Right lobe of liver (tissue), 6 donors: Measurements from ENCODE around the gene NDUFA7. TPM values are rescaled to one million over a fixed set of nuclear protein-coding genes. Genes with fewer than 3 reads are reported as not detected.
A peak's percentile ranks its signal among the peaks of the same experiment; 100 is the strongest.
"Not testable (repeated sequence)": the region's sequence is repeated elsewhere in the genome, so short reads cannot be mapped to it uniquely, and the experiment has no call there.

Experiments
- ATAC-seq, 4 donors: fragments of 200-7000 bp; cut with Tn5 transposase; one replicate each; pipeline ENCODE4 v1.9.1; 2020; ENCODE audit warnings: mild to moderate bottlenecking in 4 of 4, moderate library complexity in 4 of 4
- DNase-seq, 3 donors: peaks; one replicate each; pipeline ENCODE4 v3.0.0-alpha.2; 2020
- H3K27ac ChIP-seq, 3 donors: fragments of 200-600 bp; one replicate each; pipeline ENCODE4 v1.8.0; 2022
- H3K27me3 ChIP-seq, 2 donors: fragments of 200-600 bp; one replicate each; pipeline ENCODE4 v1.8.0; 2022
- H3K36me3 ChIP-seq, 4 donors: fragments of 200-600 bp; sonication (generic) in 1 of 4; one replicate each; pipeline versions ENCODE4 v1.5.1 to v1.8.0; 2017 to 2022; ENCODE audit warnings: control low read depth in 1 of 4
- H3K4me1 ChIP-seq, 4 donors: fragments of 200-600 bp; sonication (generic) in 1 of 4; one replicate each; pipeline versions ENCODE4 v1.5.1 to v1.8.0; 2017 to 2022; ENCODE audit warnings: control low read depth in 1 of 4
- H3K4me3 ChIP-seq, 3 donors: fragments of 200-600 bp; one replicate each; pipeline ENCODE4 v1.8.0; 2022
- H3K9me3 ChIP-seq, 4 donors: fragments of 200-600 bp; sonication (generic) in 1 of 4; one replicate each; pipeline versions ENCODE4 v1.5.1 to v1.8.0; 2017 to 2022; ENCODE audit warnings: control low read depth in 1 of 4
- POLR2A ChIP-seq: fragments of 450-650 bp; IDR thresholded peaks from one replicate; pipeline ENCODE4 v1.6.1; 2017; ENCODE audit warnings: antibody characterized with exemption, mild to moderate bottlenecking
- WGBS: methylation state at CpG from one replicate; pipeline ENCODE4 v1.1.6; 2018; ENCODE audit warnings: low coverage, low lambda C conversion rate; ENCODE audit not compliant: insufficient coverage; ENCODE audit errors: missing lambda C conversion rate; 5-methylcytosine and 5-hydroxymethylcytosine counted together
- intact Hi-C, 2 donors: fragments of 100-400 bp; cut with DNase I; formaldehyde crosslinking; loops; one replicate each; pipeline versions ENCODE4 v1.11.2 to v1.14.1; 2022
- total RNA-seq, 6 experiments: library from RNA; depleted of rRNA in 2 of 6; stranded (reverse); fragments of >200 nt in 2 of 6; fragmentation: NEBNext Ultra II Directional in 3 of 6; extraction: Animal tissue kit (Norgen Biotek cat#: 25700) in 3 of 6; gene quantifications; one replicate each; pipeline versions ENCODE4 v1.1.0 to v1.2.4, GENCODE V29; 2016 to 2023
- TF ChIP-seq, protein P1 (sequence below), 4 donors: fragments of 200-600 bp in 3 of 4; fragments of 450-650 bp in 1 of 4; IDR thresholded peaks; one replicate each; pipeline versions ENCODE4 v1.5.1 to v1.8.0; 2016 to 2022; ENCODE audit warnings: antibody characterized with exemption in 4 of 4, mild to moderate bottlenecking in 2 of 4
- donor health status: DM: no; HTN: yes; CAD: no.
- donor health status: DM: no; HTN: no; CAD: no.
- donor health status: DM: no; HTN: no; CAD: no.
- donor health status: DM: no; HTN: yes; CAD: no.
- donor health status: DM: no; HTN: yes; CAD: no.

Gene NDUFA7
- total RNA-seq, 6 experiments from 2014 or later, result 20.8 to 60.5 (median 25.9) TPM

DNA sequence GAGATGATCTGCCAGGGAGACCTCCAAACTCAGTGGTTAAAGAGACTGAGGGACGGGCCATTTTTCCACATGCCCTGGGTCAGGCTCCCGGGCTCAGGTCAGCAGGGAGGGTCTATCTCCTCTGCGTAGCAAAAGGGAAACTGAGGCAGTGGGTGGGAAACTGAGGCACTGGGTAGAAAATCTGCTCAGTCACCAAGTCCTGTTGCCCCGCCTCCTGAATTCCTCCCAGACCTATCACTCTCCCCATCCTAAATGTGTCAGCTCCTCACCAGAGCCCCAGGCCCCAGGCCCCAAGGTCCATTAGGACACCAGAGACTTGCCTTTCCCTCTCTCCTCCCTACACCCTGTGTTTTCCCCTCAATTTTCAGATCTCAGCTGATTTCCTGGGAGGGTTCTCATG, 15.4 kb downstream of the NDUFA7 start:
- H3K27me3 ChIP-seq, result no peaks in the 10 kb centered on the region
- peaks cover 0 to 30% (median 12%) of the 10 kb centered on the region in 4 donors for H3K4me1 ChIP-seq
- TF ChIP-seq, protein P1, sequence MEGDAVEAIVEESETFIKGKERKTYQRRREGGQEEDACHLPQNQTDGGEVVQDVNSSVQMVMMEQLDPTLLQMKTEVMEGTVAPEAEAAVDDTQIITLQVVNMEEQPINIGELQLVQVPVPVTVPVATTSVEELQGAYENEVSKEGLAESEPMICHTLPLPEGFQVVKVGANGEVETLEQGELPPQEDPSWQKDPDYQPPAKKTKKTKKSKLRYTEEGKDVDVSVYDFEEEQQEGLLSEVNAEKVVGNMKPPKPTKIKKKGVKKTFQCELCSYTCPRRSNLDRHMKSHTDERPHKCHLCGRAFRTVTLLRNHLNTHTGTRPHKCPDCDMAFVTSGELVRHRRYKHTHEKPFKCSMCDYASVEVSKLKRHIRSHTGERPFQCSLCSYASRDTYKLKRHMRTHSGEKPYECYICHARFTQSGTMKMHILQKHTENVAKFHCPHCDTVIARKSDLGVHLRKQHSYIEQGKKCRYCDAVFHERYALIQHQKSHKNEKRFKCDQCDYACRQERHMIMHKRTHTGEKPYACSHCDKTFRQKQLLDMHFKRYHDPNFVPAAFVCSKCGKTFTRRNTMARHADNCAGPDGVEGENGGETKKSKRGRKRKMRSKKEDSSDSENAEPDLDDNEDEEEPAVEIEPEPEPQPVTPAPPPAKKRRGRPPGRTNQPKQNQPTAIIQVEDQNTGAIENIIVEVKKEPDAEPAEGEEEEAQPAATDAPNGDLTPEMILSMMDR (IDR thresholded peaks at IDR 0.05), result no peak
- TF ChIP-seq POLR2A, result no peak
- no peak overlapping the region for H3K4me3 ChIP-seq
- H3K27ac ChIP-seq, result no peak overlapping the region
- DNase-seq (peak in 2 of 3 donors; percentile 25 to 31), ATAC-seq (no peak)
- peaks cover 0 to 6% (median under 1%) of the 10 kb centered on the region in 4 donors for H3K36me3 ChIP-seq
- no CpG with 5 or more reads among the region's 4 CpGs for WGBS
- no peaks in the 10 kb centered on the region for H3K9me3 ChIP-seq
- intact Hi-C loops, result no loop called here

DNA sequence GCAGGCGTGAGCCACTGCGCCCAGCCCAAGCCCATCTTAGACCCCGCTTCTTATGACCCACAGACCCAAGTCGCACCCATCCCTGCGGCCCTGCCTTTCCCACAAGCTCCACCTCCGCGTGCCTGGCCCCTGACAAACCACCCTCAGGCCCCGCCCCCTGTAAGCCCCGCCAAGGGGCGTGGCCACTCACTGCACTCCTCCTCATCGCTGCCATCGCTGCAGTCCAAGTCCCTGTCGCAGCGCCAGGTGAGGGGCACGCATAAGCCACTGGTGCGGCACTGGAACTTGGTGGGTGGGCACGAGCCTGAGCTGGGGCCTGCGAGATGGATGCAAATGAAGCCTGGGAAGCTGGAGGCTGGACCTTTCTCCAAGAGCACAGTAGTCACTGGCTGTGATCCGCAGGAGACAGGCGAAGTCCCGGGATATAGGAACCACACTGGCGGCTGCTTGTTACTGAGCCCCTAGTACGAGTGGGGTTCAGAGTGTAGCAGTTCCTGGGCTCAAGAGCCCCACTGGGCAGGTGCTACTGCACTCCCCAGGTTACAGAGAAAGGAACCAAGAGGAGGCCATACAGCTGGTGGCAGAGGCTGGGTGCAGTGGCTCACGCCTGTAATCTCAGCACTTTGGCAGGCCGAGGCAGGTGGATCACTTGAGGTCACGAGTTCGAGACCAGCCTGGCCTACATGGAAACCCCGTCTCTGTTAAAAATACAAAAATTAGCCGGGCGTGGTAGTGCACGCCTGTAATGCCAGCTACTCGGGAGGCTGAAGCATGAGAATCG, 16.1 kb downstream of the NDUFA7 start:
- Histone ChIP-seq H3K27me3 (no peaks in the 10 kb centered on the region), H3K36me3 (peaks cover 0 to under 1% (median 0%) of the 10 kb centered on the region in 4 donors), H3K4me3 (no peak overlapping the region), H3K9me3 (no peaks in the 10 kb centered on the region), H3K27ac (no peak overlapping the region), H3K4me1 (peaks cover 0 to 30% (median 12%) of the 10 kb centered on the region in 4 donors)
- peak; percentile 22 to 49 (median 48) for DNase-seq
- intact Hi-C loops, result no loop called here
- no peak for TF ChIP-seq POLR2A
- TF ChIP-seq, protein P1 (IDR thresholded peaks at IDR 0.05), result no peak
- ATAC-seq, result no peak
- WGBS, result 75% methylated on average over 10 of the region's 33 CpGs

DNA sequence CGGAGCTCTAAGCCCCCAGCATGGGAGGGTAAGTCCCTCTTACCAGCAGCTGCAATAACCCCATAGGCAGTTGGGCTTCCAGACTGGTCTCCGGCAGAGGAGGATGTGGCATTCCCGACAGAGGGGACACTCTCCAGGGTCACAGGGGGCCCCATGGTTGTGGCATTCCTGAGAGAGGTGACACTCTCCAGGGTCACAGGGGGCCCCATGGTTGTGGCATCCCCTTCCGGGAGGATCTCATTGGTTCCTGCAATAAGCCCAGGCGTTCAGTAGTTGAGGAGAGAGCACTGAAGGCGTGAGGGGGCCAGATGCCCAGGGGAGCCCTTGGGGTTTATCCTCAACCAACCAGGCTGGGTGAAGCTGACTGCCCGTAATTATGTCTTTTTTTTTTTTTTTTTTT, 18.4 kb downstream of the NDUFA7 start:
- Histone ChIP-seq H3K27me3 (no peaks in the 10 kb centered on the region), H3K9me3 (no peaks in the 10 kb centered on the region), H3K36me3 (no peaks in the 10 kb centered on the region), H3K4me3 (no peak overlapping the region), H3K4me1 (peaks cover 0 to 18% (median 7%) of the 10 kb centered on the region in 4 donors), H3K27ac (no peak overlapping the region)
- ATAC-seq, result no peak
- WGBS, result 55% methylated on average over 3 of the region's 7 CpGs
- intact Hi-C loops, result no loop called here
- DNase-seq, result peak; percentile 11 to 36 (median 23)
- TF ChIP-seq POLR2A, result no peak
- TF ChIP-seq, protein P1 (IDR thresholded peaks at IDR 0.05), result no peak

DNA sequence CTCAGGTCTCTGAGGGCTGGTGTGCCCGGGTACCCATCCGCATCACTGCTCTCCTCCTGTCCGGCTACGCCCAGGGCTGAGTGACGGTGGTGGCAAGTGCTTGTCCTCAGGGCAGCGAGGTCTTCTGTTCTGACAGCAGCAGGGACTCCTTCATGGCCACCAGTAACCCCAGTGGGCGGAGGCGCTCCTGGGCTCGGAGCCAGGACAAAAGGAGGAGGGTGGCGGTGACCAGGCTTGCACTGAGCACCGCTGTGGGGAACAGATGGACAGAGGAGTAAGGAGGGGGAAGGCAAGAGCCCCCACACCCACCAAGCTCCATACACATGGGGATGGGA, 18.9 kb downstream of the NDUFA7 start:
- intact Hi-C loops, result no loop called here

DNA sequence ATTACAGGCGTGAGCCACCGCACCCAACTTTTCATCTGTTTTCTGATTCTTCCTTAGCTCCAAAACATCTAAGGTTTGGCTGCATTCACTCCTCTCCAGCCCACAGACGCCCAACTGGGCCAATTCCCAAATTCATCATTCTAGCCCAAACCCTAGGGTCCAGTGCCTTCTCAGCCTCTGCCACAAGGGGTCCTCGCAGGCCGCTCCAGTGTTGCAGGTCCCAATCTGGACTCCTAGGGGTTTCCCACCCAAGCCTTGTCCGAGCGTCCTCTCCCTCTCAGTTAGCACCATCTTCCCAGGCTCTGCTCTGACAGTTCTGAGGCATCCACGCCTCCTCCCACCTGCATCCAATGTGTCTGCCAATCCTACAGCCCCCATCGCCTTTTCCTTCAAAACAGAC, 29.8 kb downstream of the NDUFA7 start:
- no CpG with 5 or more reads among the region's 9 CpGs for WGBS
- H3K27ac ChIP-seq, H3K4me1 ChIP-seq, H3K27me3 ChIP-seq, H3K36me3 ChIP-seq, H3K9me3 ChIP-seq, DNase-seq, intact Hi-C loops, H3K4me3 ChIP-seq: not testable (repeated sequence)
- ATAC-seq, result peak; percentile 72 to 87 (median 82)

More for the DNA sequence above, 18.9 kb downstream of the NDUFA7 start:
- Histone ChIP-seq H3K27me3 (no peaks in the 10 kb centered on the region), H3K36me3 (no peaks in the 10 kb centered on the region), H3K27ac (no peak overlapping the region), H3K4me3 (no peak overlapping the region), H3K9me3 (no peaks in the 10 kb centered on the region), H3K4me1 (peaks cover 0 to 14% (median 6%) of the 10 kb centered on the region in 4 donors)
- DNase-seq (peak; percentile 57 to 71 (median 66)), ATAC-seq (peak; percentile 47 to 72 (median 62))
- TF ChIP-seq, protein P1 (IDR thresholded peaks at IDR 0.05), result no peak
- no peak for TF ChIP-seq POLR2A
- 80% methylated on average over 1 of the region's 11 CpGs for WGBS

DNA sequence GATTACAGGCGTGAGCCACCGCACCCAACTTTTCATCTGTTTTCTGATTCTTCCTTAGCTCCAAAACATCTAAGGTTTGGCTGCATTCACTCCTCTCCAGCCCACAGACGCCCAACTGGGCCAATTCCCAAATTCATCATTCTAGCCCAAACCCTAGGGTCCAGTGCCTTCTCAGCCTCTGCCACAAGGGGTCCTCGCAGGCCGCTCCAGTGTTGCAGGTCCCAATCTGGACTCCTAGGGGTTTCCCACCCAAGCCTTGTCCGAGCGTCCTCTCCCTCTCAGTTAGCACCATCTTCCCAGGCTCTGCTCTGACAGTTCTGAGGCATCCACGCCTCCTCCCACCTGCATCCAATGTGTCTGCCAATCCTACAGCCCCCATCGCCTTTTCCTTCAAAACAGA, 44.7 kb downstream of the NDUFA7 start:
- peak; percentile 72 to 86 (median 81) for ATAC-seq
- no CpG with 5 or more reads among the region's 9 CpGs for WGBS
- intact Hi-C loops, H3K4me3 ChIP-seq, H3K4me1 ChIP-seq, H3K9me3 ChIP-seq, H3K27me3 ChIP-seq, H3K27ac ChIP-seq, H3K36me3 ChIP-seq, DNase-seq: not testable (repeated sequence)
